Muscle of arm (tissue), 12 donors: ENCODE results near the gene ST7. TPM values are rescaled to one million over a fixed set of nuclear protein-coding genes. Genes with fewer than 3 reads are reported as not detected.
A peak's percentile ranks its signal among the peaks of the same experiment; 100 is the strongest.
"Not testable (repeated sequence)": the region's sequence is repeated elsewhere in the genome, so short reads cannot be mapped to it uniquely, and the experiment has no call there.

Experiments
- DNase-seq: peaks from one replicate; pipeline ENCODE4 v3.0.0-alpha.2; 2013
- polyA plus RNA-seq, 12 donors: library from polyadenylated mRNA; unstranded; fragments of 120-200 nt; gene quantifications; one replicate each; pipeline ENCODE4 v1.2.1, GENCODE V29; 2013; ENCODE audit not compliant: insufficient read length in 12 of 12

The ST7 gene
- polyA plus RNA-seq, 12 donors, result 16.0 to 22.8 (median 19.6) TPM; not detected in 1

GRCh38 chr7:116971869-116972268 lies 18.6 kb downstream of the ST7 start:
- DNase-seq, result no peak

GRCh38 chr7:116975024-116975423 lies 21.7 kb downstream of the ST7 start:
- DNase-seq, result not testable (repeated sequence)

- no peak for DNase-seq
Measured at GRCh38 chr7:116977172-116977571, 23.9 kb downstream of the ST7 start.

- no peak for DNase-seq
Measured at GRCh38 chr7:116978006-116978405, 24.7 kb downstream of the ST7 start.

GRCh38 chr7:116979430-116979829 lies 26.1 kb downstream of the ST7 start:
- DNase-seq, result no peak

GRCh38 chr7:116980354-116980753 lies 27.1 kb downstream of the ST7 start:
- DNase-seq, result no peak

GRCh38 chr7:116981939-116982338 lies 28.6 kb downstream of the ST7 start:
- no peak for DNase-seq

GRCh38 chr7:116984511-116984910 lies 31.2 kb downstream of the ST7 start:
- DNase-seq, result no peak

- peak; percentile 20 for DNase-seq
Measured at GRCh38 chr7:116984917-116985316, 31.6 kb downstream of the ST7 start.

- no peak for DNase-seq
Measured at GRCh38 chr7:116985575-116985974, 32.3 kb downstream of the ST7 start.

- no peak for DNase-seq
Measured at GRCh38 chr7:116986611-116987565, 33.6 kb downstream of the ST7 start.

- DNase-seq, result no peak
Measured at GRCh38 chr7:116988363-116988989, 35.2 kb downstream of the ST7 start.

GRCh38 chr7:116990056-116990455 lies 36.8 kb downstream of the ST7 start:
- no peak for DNase-seq

GRCh38 chr7:116991233-116991632 lies 37.9 kb downstream of the ST7 start:
- DNase-seq, result no peak

GRCh38 chr7:116994611-116995010 lies 41.3 kb downstream of the ST7 start:
- DNase-seq, result no peak

GRCh38 chr7:116997972-116998371 lies 44.7 kb downstream of the ST7 start:
- DNase-seq, result no peak

- DNase-seq, result no peak
Measured at GRCh38 chr7:116998567-116999175, 45.4 kb downstream of the ST7 start.

- no peak for DNase-seq
Measured at GRCh38 chr7:116999311-116999710, 46.0 kb downstream of the ST7 start.

GRCh38 chr7:117001283-117001682 lies 48.0 kb downstream of the ST7 start:
- no peak for DNase-seq

GRCh38 chr7:117004899-117005298 lies 51.6 kb downstream of the ST7 start:
- DNase-seq, result no peak

- DNase-seq, result no peak
Measured at GRCh38 chr7:117005449-117005848, 52.1 kb downstream of the ST7 start.

GRCh38 chr7:117006907-117007684 lies 53.8 kb downstream of the ST7 start:
- no peak for DNase-seq
